SK-N-MC (cell line): ENCODE results near the gene ZBTB9.

Experiments
- DNase-seq: peaks from one replicate; pipeline ENCODE4 v3.0.0-alpha.2; 2011; ENCODE audit warnings: low read depth, low spot score
- H3K27ac ChIP-seq: fragments of 200-600 bp; sonication (generic); 2 replicates; pipeline ENCODE4 v1.5.1; 2016; ENCODE audit warnings: mixed run types
- H3K36me3 ChIP-seq: fragments of 200-600 bp; sonication (generic); 2 replicates; pipeline ENCODE4 v1.6.1; 2017; ENCODE audit warnings: antibody characterized with exemption, low read length, mixed read lengths; ENCODE audit not compliant: insufficient read depth
- H3K4me3 ChIP-seq: fragments of 200-600 bp; sonication (generic); 2 replicates; pipeline ENCODE4 v1.5.1; 2016
- H3K9ac ChIP-seq: fragments of 200-600 bp; sonication (generic); 2 replicates; pipeline ENCODE4 v1.8.0; 2017; ENCODE audit warnings: mixed run types, mixed read lengths; ENCODE audit not compliant: insufficient read length
- H3K9me3 ChIP-seq: fragments of 200-600 bp; sonication (generic); 2 replicates; pipeline ENCODE4 v1.6.1; 2017; ENCODE audit warnings: low read depth, mild to moderate bottlenecking, antibody characterized with exemption, low read length, moderate library complexity, mixed read lengths
- EZH2 ChIP-seq: fragments of 200-600 bp; sonication (generic); IDR thresholded peaks from one replicate; pipeline ENCODE4 v1.6.1; 2017; ENCODE audit warnings: antibody characterized with exemption
- FOXP2 ChIP-seq: optimal IDR thresholded peaks from 2 replicates; pipeline ENCODE3; 2011; ENCODE audit warnings: mild to moderate bottlenecking, moderate library complexity; ENCODE audit not compliant: insufficient read depth; ENCODE audit errors: extremely low read length, control extremely low read depth
- POLR2AphosphoS5 ChIP-seq: IDR thresholded peaks from 2 replicates; pipeline ENCODE4 v1.6.1; 2012; ENCODE audit warnings: mild to moderate bottlenecking, low read depth, low read length, borderline replicate concordance

The ZBTB9 gene

DNA sequence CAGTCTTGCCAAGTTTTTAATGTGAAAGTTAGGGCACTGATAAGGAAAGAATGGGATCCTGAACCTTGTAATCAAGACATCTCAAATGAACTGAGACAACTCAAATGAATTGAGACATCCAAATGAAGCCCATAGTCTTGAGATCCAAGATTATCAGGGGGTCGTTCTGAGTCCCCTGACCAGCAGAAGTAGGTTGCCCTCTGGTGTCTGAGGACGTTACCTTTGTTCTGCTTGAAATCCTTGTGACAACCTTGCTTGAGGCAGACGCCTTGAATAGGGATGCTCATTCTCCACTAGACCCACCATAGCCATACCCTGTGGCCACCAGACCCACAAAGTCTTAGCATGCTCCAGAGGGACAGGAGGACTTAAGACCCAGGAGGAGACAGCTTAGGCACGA, 37.7 kb downstream of the ZBTB9 start:
- Histone ChIP-seq H3K36me3 (no peaks in the 10 kb centered on the region), H3K9ac (no peak overlapping the region), H3K9me3 (no peaks in the 10 kb centered on the region), H3K27ac (no peak overlapping the region), H3K4me3 (no peak overlapping the region)
- DNase-seq, result no peak
- TF ChIP-seq EZH2 (no peak), POLR2AphosphoS5 (no peak), FOXP2 (no peak)

DNA sequence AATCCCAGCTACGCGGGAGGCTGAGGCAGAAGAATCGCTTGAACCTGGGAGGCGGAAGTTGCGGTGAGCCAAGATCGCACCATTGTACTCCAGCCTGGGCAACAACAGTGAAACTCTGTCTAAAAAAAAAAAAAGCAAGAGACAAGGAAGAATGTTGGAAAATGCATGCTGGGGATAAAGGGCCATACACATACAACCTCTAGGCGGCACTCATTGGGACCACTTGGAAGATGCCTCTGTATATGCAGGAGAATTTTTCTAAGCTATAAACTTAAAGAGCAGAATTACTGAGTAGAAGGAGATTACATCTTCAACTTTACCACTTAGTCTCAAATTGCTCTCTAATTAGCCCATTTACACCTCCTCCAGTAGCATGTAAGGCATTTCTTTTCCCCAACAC, 42.8 kb downstream of the ZBTB9 start:
- Histone ChIP-seq H3K9ac (no peak overlapping the region), H3K27ac (no peak overlapping the region), H3K36me3 (no peaks in the 10 kb centered on the region), H3K9me3 (no peaks in the 10 kb centered on the region), H3K4me3 (no peak overlapping the region)
- DNase-seq, result no peak
- TF ChIP-seq POLR2AphosphoS5 (no peak), EZH2 (no peak), FOXP2 (no peak)

DNA sequence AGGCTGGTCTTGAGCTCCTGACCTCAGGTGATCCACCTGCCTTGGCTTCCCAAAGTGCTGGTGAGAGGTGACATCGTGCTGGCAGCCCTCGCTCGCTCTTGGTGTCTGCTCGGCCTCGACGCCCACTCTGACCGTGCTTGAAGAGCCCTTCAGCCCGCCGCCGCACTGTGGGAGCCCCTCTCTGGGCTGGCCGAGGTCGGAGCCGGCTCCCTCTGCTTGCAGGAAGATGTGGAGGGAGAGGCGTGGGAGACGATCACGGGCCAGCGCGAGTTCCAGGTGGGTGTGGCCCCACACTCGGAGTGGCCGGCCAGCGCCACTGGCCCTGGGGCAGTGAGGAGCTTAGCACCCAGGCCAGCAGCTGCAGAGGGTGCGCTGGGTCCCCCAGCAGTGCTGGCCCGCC, 48.1 kb downstream of the ZBTB9 start:
- no peak overlapping the region for H3K9ac ChIP-seq
- no peaks in the 10 kb centered on the region for H3K9me3 ChIP-seq
- no peak overlapping the region for H3K27ac ChIP-seq
- H3K4me3 ChIP-seq, result no peak overlapping the region
- no peak for TF ChIP-seq EZH2
- TF ChIP-seq POLR2AphosphoS5, result no peak
- TF ChIP-seq FOXP2, result no peak
- no peaks in the 10 kb centered on the region for H3K36me3 ChIP-seq
- no peak for DNase-seq

DNA sequence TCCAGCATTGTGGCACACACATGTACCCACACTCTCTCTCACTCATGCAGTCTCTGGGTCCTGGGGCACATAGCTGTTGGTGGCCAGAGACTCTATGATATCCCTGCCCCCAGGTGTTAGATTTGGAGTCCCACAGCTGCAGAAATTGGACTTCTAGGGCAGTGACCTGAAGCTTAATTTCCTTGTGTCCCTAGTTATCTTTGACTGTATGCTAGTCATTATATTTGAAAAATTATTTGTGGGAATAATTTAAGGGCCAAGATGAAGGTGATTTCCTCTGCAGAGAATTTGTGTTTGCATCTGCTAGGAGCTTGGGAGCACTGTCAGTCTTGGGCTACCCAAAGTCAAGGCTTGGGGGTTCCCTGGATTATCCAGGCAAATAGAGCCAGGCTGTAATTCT, 50.1 kb downstream of the ZBTB9 start:
- H3K4me3 ChIP-seq, result no peak overlapping the region
- no peak for DNase-seq
- H3K9me3 ChIP-seq, result no peaks in the 10 kb centered on the region
- H3K36me3 ChIP-seq, result no peaks in the 10 kb centered on the region
- no peak overlapping the region for H3K27ac ChIP-seq
- TF ChIP-seq EZH2 (no peak), FOXP2 (no peak), POLR2AphosphoS5 (no peak)
- no peak overlapping the region for H3K9ac ChIP-seq

DNA sequence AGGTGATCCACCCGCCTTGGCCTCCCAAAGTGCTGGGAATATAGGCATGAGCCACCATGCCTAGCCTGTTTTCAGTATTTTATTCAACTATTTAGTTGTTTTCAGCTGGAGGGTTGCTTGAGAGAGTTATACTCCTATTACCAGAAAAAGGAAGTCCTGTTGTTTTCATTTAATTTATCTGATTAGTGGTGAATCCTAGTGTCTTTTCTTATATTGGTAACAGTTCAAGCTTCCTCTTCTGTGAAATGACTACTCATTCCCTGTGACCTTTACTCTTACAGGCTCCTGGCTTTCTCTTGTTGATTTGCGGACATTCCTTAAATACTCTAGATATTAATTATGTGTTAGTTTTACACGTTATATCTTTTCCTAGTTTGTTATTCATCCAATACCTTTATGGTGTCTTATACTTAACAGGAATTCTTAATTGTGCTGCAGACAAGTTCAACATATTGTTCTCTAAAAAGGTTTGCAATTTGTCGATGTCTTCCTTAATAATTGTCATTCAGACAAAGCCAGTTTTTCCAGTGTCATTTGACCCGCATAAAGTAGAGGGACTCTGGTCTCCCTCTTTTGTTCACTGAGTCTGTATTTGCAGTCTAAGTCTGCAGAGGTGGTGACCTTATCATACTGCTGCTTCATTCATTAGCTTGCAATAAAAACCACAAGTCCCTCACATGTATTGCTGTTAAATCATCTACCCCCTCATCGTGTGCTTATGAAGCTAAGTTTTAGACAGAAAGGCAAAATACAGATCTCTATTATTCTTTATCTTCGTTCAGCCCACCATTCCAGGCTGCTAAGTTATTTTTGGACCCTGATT, 51.4 kb downstream of the ZBTB9 start:
- H3K9me3 ChIP-seq, result no peaks in the 10 kb centered on the region
- H3K36me3 ChIP-seq, result no peaks in the 10 kb centered on the region
- no peak for DNase-seq
- H3K27ac ChIP-seq, result no peak overlapping the region
- no peak overlapping the region for H3K9ac ChIP-seq
- H3K4me3 ChIP-seq, result no peak overlapping the region
- no peak for TF ChIP-seq EZH2
- TF ChIP-seq FOXP2, result no peak
- no peak for TF ChIP-seq POLR2AphosphoS5
